Right atrium auricular region (tissue), 2 donors: ENCODE data around the gene ASTL. TPM values are rescaled to one million over a fixed set of nuclear protein-coding genes. Genes with fewer than 3 reads are reported as not detected.
A peak's percentile ranks its signal among the peaks of the same experiment; 100 is the strongest.

Experiments used
- DNase-seq: peaks from one replicate; pipeline ENCODE4 v3.0.0-alpha.2; 2019; ENCODE audit warnings: low spot score
- H3K27ac ChIP-seq, 2 donors: fragments of 200-600 bp; sonication (generic); 1 replicate in 1 of 2; 2 replicates in 1 of 2; pipeline ENCODE4 v1.5.1; 2016 to 2019
- H3K27me3 ChIP-seq, 2 donors: fragments of 200-600 bp; sonication (generic); one replicate each; pipeline versions ENCODE4 v1.5.1 to v1.6.0; 2017 to 2019
- H3K36me3 ChIP-seq: fragments of 200-600 bp; sonication (generic); one replicate; pipeline ENCODE4 v1.5.1; 2016
- H3K4me1 ChIP-seq, 2 donors: fragments of 200-600 bp; sonication (generic); one replicate each; pipeline versions ENCODE4 v1.5.1 to v1.6.0; 2017 to 2019
- H3K4me3 ChIP-seq, 2 donors: fragments of 200-600 bp; sonication (generic); 1 replicate in 1 of 2; 2 replicates in 1 of 2; pipeline ENCODE4 v1.5.1; 2017 to 2019; ENCODE audit warnings: mild to moderate bottlenecking in 1 of 2, moderate library complexity in 1 of 2
- H3K9me3 ChIP-seq, 2 donors: fragments of 200-600 bp; sonication (generic); one replicate each; pipeline ENCODE4 v1.5.1; 2019
- total RNA-seq, 2 donors: library from RNA; depleted of rRNA; stranded (reverse); fragments of >200 nt; gene quantifications; one replicate each; pipeline ENCODE4 v1.1.0, GENCODE V29; 2016
- TF ChIP-seq, protein P1 (sequence below), 2 donors: fragments of 200-600 bp; sonication (generic); IDR thresholded peaks; one replicate each; pipeline ENCODE4 v1.5.1; 2019; ENCODE audit warnings: antibody characterized with exemption in 2 of 2

The ASTL gene
- total RNA-seq, 2 donors from 2014 or later: not detected

DNA sequence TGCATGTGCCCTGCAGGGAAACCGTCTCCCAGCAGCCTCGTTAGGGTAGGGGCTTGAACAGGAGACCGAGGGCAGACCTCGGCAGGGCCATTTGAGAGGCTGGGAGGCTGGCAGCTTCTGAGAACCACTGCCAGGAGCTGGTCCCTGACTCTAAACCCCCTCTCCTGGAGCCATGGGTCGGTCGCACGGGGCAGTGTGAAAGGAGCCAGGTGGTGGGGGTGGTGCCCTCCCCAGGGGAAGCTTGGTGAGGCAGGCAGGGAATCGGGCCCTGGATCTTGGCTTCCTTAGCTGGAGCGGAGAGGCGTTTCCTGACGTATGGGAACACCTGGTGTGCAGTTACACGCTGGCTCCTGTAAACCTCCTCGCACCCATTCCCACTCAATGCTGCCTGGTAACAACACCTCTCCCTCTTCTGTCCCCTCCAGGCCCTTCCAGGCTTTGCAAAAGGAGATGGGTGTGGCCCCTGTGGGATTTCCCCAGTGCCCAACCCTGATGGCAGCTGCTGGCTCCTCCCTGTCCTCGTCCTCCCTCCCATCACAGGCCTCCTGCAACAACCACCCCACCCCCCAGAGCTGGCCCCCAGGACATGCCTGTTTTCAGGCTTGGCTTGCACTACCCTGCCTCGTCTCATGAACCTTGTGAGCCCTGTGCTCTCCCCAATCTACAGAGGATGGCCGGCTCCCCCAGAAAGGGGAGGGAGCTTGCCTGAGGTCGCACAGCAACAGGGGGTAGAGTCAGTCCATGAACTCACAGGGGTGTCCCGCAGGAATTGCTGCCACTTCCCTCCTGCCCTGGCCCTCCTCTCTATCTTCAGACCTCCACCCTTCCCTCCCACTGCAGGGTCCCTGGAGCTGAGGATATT lies 46.4 kb downstream of the ASTL start:
- TF ChIP-seq, protein P1, sequence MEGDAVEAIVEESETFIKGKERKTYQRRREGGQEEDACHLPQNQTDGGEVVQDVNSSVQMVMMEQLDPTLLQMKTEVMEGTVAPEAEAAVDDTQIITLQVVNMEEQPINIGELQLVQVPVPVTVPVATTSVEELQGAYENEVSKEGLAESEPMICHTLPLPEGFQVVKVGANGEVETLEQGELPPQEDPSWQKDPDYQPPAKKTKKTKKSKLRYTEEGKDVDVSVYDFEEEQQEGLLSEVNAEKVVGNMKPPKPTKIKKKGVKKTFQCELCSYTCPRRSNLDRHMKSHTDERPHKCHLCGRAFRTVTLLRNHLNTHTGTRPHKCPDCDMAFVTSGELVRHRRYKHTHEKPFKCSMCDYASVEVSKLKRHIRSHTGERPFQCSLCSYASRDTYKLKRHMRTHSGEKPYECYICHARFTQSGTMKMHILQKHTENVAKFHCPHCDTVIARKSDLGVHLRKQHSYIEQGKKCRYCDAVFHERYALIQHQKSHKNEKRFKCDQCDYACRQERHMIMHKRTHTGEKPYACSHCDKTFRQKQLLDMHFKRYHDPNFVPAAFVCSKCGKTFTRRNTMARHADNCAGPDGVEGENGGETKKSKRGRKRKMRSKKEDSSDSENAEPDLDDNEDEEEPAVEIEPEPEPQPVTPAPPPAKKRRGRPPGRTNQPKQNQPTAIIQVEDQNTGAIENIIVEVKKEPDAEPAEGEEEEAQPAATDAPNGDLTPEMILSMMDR (IDR thresholded peaks at IDR 0.05): no peak
- Histone ChIP-seq H3K27me3 (no peaks in the 10 kb centered on the region), H3K4me3 (no peak overlapping the region), H3K27ac (no peak overlapping the region), H3K9me3 (no peaks in the 10 kb centered on the region), H3K36me3 (no peaks in the 10 kb centered on the region), H3K4me1 (peaks cover 0 to 30% of the 10 kb centered on the region in 2 donors)
- peak; percentile 51 for DNase-seq

DNA sequence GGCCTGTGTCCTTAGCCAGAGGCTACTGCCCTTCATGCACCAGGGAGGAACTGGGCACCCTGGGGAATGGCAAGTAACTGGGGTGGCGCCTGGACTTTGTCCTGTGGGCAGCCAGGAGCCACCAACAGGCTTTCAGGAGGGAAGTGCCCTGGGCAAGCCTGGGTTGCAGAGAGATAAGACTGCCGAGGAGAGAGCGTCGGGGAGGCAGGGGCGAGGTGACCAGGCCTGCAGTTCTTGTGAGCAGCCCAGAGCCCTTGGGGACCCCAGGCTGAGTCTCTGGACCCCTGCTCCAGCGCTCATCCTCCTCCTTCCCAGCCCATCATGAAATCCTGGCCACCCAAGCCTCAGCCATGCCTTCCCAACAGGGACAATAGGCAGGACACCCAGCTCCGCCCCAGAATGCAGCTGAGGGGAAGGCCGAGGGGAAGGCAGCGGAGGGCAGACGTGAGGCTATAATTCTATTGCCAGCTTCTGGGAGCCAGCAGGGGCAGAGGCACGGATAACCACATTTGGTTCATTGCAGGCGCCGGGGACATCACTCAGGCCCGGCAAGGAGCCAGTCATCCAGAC lies 47.1 kb downstream of the ASTL start:
- H3K27ac ChIP-seq: no peak overlapping the region
- H3K36me3 ChIP-seq: no peaks in the 10 kb centered on the region
- H3K27me3 ChIP-seq: no peaks in the 10 kb centered on the region
- H3K4me3 ChIP-seq: no peak overlapping the region
- H3K9me3 ChIP-seq: no peaks in the 10 kb centered on the region
- TF ChIP-seq, protein P1 (IDR thresholded peaks at IDR 0.05): no peak
- peaks cover 0 to 30% of the 10 kb centered on the region in 2 donors for H3K4me1 ChIP-seq
- DNase-seq: peak; percentile 53

DNA sequence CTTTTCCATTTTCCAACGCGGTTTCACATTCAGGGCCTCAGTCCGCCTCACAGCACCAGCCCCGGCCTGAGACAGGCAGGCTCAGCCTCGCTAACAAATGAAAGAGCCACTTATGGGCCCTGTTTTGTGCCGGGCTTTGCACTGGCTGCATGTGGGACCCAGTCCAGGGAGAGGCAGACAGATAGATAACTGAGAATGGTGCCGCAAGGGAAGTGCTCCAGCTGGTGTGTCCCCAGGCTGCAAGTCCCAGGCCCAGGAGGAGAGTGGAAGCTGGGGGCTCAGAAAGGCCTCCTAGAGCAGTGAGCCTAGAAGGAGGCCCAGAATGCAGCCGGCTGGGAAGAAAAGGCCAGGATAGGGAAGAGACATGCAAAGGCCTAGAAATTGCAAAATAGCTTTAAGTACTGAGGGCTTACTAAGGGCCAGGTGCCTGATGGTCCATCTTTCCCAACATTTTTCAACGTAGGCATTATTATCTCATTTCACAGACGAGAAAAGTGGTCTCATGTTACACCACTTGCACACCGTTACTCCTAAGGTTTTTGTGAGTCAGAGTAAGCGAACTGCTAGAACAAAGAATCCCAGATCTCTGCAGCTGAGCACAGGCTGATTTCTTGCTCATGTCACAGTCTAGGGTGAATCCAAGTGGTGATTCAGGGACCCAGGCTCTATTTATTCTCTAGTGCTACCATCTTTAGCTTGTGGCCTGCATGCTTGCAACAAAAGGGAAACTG lies 47.9 kb downstream of the ASTL start:
- peaks cover 0 to 30% of the 10 kb centered on the region in 2 donors for H3K4me1 ChIP-seq
- no peaks in the 10 kb centered on the region for H3K27me3 ChIP-seq
- no peaks in the 10 kb centered on the region for H3K36me3 ChIP-seq
- DNase-seq: peak; percentile 38
- H3K9me3 ChIP-seq: no peaks in the 10 kb centered on the region
- TF ChIP-seq, protein P1 (IDR thresholded peaks at IDR 0.05): no peak
- H3K4me3 ChIP-seq: no peak overlapping the region
- H3K27ac ChIP-seq: no peak overlapping the region

DNA sequence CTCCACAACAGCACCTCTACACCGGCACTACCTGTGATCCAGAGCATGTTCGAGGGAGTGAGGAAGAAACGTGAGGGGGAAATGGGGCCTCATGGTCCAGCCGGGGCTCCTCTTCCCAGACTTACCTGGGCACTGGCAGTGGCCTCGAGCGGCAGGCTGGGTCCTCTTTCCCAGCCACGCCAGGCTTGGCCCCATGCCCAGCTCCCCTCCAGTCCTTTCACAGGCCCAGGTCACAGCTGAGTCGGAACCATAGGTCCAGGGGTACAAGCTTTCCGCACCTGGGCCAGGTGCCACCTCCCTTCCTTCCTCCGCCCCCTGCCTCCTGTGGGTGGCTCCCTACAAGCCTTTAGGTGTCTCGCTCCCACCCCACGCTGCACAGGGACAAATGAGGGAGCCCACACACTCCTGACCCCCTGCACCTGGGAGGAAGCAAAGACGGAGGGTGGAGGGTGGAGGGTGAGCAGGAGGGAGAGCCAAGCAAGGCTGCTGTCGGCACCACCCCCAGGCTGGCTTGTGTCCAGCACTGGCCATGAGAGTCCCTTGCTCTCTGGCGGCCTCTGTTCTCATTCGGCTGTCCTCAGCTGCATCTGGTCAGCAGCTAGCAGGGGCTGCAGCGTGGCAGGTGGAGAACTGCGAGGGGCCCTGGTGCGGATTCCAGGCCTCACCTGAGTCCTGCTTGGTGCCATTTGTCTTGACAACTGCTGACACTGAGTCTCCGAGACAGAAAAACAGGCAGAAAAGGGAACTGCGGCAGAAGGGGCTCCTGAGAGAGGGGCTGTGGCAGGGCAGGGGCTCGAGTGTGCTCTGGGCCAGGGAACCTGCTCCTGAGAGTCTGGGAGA lies 48.7 kb downstream of the ASTL start:
- DNase-seq: peak; percentile 54
- Histone ChIP-seq H3K27ac (no peak overlapping the region), H3K4me1 (peaks cover 0 to 32% of the 10 kb centered on the region in 2 donors), H3K27me3 (no peaks in the 10 kb centered on the region), H3K9me3 (no peaks in the 10 kb centered on the region), H3K36me3 (no peaks in the 10 kb centered on the region), H3K4me3 (no peak overlapping the region)
- TF ChIP-seq, protein P1 (IDR thresholded peaks at IDR 0.05): no peak
